Bronchial epithelial cell (primary cell): ENCODE data around the gene ZNF577. TPM values are rescaled to one million over a fixed set of nuclear protein-coding genes. Genes with fewer than 3 reads are reported as not detected.

Source experiments
- DNase-seq: peaks from one replicate; pipeline ENCODE4 v3.0.0-alpha.2; 2010; ENCODE audit warnings: low read depth
- FAIRE-seq: peaks from 2 replicates; lab custom pipeline; 2011; peaks lifted over from hg19 to GRCh38; lab: Jason Lieb, UNC
- H3K27me3 ChIP-seq: 2 replicates; pipeline ENCODE4 v1.5.1; 2011; ENCODE audit warnings: low read length; ENCODE audit not compliant: control insufficient read depth, insufficient read depth
- H3K36me3 ChIP-seq: 2 replicates; pipeline ENCODE4 v1.5.1; 2011; ENCODE audit warnings: low read length; ENCODE audit not compliant: control insufficient read depth, insufficient read depth
- H3K4me3 ChIP-seq: 2 replicates; pipeline ENCODE4 v1.5.1; 2011; ENCODE audit warnings: mild to moderate bottlenecking, low read depth, low read length, control low read depth
- CTCF ChIP-seq: IDR thresholded peaks from 2 replicates; pipeline ENCODE4 v1.5.1; 2011; ENCODE audit warnings: mild to moderate bottlenecking, moderate library complexity, low read length, control low read depth, inconsistent platforms; ENCODE audit not compliant: insufficient read depth, severe bottlenecking
- total RNA-seq: library from RNA; depleted of rRNA; stranded (reverse); fragments of >200 nt; gene quantifications from 2 replicates; pipeline ENCODE4 v1.2.1, GENCODE V29; 2014

ZNF577 gene
- 5.5 and 6.8 TPM in 2 replicates for total RNA-seq

- no peaks in the 10 kb centered on the region for H3K27me3 ChIP-seq
- TF ChIP-seq CTCF = no peak
- peaks cover 14% of the 10 kb centered on the region for H3K36me3 ChIP-seq
- peak; percentile 80 for DNase-seq
- no peak for FAIRE-seq
- peak within 1 kb of the TSS; percentile 64 for H3K4me3 ChIP-seq
Observed at GRCh38 chr19:51887522-51888498, at the start of gene ZNF577. TSS of gene ZNF577 (minus strand) at chr19:51887951. CDS start at chr19:51880382, 7,569 bp downstream.

GRCh38 chr19:51931921-51932320, 44.2 kb upstream of the ZNF577 start:
- H3K36me3 ChIP-seq = peaks cover 8% of the 10 kb centered on the region
- DNase-seq (no peak), FAIRE-seq (no peak)
- H3K4me3 ChIP-seq = no peak overlapping the region
- no peak for TF ChIP-seq CTCF
- no peaks in the 10 kb centered on the region for H3K27me3 ChIP-seq

GRCh38 chr19:51927859-51928258, 40.1 kb upstream of the ZNF577 start:
- no peak for FAIRE-seq
- DNase-seq = no peak
- Histone ChIP-seq H3K27me3 (no peaks in the 10 kb centered on the region), H3K36me3 (peaks cover 2% of the 10 kb centered on the region), H3K4me3 (peak overlapping the region; percentile 64)
- TF ChIP-seq CTCF = no peak

- Histone ChIP-seq H3K36me3 (peaks cover 1% of the 10 kb centered on the region), H3K27me3 (no peaks in the 10 kb centered on the region), H3K4me3 (peak within 1 kb of the TSS; percentile 64)
- peak; percentile 86 for DNase-seq
- FAIRE-seq = peak; percentile 50
- peak; percentile 46 for TF ChIP-seq CTCF
Observed at GRCh38 chr19:51926784-51927741, 39.3 kb upstream of the ZNF577 start, which contains the start of gene ZNF613. TSS of gene ZNF613 (plus strand) at chr19:51927472. CDS start at chr19:51936221, 8,749 bp downstream.

DNA sequence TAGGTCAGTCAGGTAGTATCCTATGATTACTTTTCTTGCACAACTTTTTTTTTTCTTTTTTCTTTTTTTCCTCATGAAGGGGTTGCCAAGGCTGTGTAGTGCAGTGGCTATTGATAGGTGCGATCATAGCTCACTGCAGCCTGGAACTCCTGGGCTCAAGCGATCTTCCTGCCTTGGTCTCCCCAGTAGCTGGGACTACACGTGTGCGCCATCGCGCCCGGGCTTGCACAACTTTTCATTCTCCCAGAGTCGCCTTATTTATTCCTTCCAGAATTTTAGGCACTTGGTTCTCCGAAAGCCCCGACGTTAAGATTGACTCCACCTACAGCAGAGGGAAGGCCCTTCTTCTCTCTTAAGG, 38.7 kb upstream of the ZNF577 start:
- TF ChIP-seq CTCF = no peak
- H3K4me3 ChIP-seq = peak overlapping the region; percentile 64
- H3K27me3 ChIP-seq = no peaks in the 10 kb centered on the region
- H3K36me3 ChIP-seq = peaks cover 1% of the 10 kb centered on the region
- no peak for DNase-seq
- no peak for FAIRE-seq
